OCI-LY1 (cell line): Measurements from ENCODE around the gene IL1RN.

Source experiments
- H2AFZ ChIP-seq: fragments of 200-600 bp; sonication (generic), shearing (Covaris generic); 2 replicates; pipeline ENCODE4 v1.6.0; 2014; ENCODE audit warnings: antibody characterized with exemption, mild to moderate bottlenecking, low read length
- H3F3A ChIP-seq: fragments of 200-600 bp; sonication (generic), shearing (Covaris generic); 2 replicates; pipeline ENCODE4 v1.6.0; 2014; ENCODE audit warnings: mild to moderate bottlenecking, antibody characterized with exemption, low read length, moderate library complexity; ENCODE audit not compliant: insufficient read depth
- H3K27ac ChIP-seq: fragments of 200-600 bp; sonication (generic); 2 replicates; pipeline ENCODE4 v1.5.1; 2014; ENCODE audit warnings: low read length, mixed run types, mild to moderate bottlenecking, low read depth; ENCODE audit not compliant: poor library complexity, severe bottlenecking
- H3K27me3 ChIP-seq: fragments of 200-600 bp; sonication (generic); 2 replicates; pipeline ENCODE4 v1.6.0; 2014; ENCODE audit warnings: antibody characterized with exemption, mild to moderate bottlenecking, low read length, moderate library complexity; ENCODE audit not compliant: insufficient read depth
- H3K36me3 ChIP-seq: fragments of 200-600 bp; sonication (generic); 2 replicates; pipeline ENCODE4 v1.6.1; 2014; ENCODE audit warnings: mild to moderate bottlenecking, antibody characterized with exemption, low read length, moderate library complexity, mixed read lengths; ENCODE audit not compliant: insufficient read depth
- H3K4me1 ChIP-seq: fragments of 200-600 bp; sonication (generic); 2 replicates; pipeline ENCODE4 v1.5.1; 2014; ENCODE audit warnings: mild to moderate bottlenecking, low read length, moderate library complexity; ENCODE audit not compliant: insufficient read depth, severe bottlenecking
- H3K4me2 ChIP-seq: fragments of 200-600 bp; sonication (generic), shearing (Covaris generic); 2 replicates; pipeline ENCODE4 v1.6.1; 2014; ENCODE audit warnings: low read length
- H3K4me3 ChIP-seq: fragments of 200-600 bp; sonication (generic); 2 replicates; pipeline ENCODE4 v1.5.1; 2014; ENCODE audit warnings: low read length, low read depth, mild to moderate bottlenecking, mixed read lengths; ENCODE audit not compliant: poor library complexity, severe bottlenecking
- H3K79me2 ChIP-seq: fragments of 200-600 bp; shearing (Covaris generic); 2 replicates; pipeline ENCODE4 v1.6.1; 2016; ENCODE audit warnings: mixed run types, low read length, mixed read lengths; ENCODE audit not compliant: insufficient read depth
- H3K9ac ChIP-seq: fragments of 200-600 bp; sonication (generic), shearing (Covaris generic); 2 replicates; pipeline ENCODE4 v1.6.1; 2014; ENCODE audit warnings: mild to moderate bottlenecking, low read length, mixed read lengths
- H3K9me2 ChIP-seq: fragments of 200-600 bp; sonication (generic), shearing (Covaris generic); 2 replicates; pipeline ENCODE4 v1.6.1; 2014; ENCODE audit warnings: low read depth, mild to moderate bottlenecking, low read length, mixed read lengths
- H3K9me3 ChIP-seq: fragments of 200-600 bp; shearing (Covaris generic); 2 replicates; pipeline ENCODE4 v1.6.1; 2014; ENCODE audit warnings: low read length, mixed read lengths
- H4K20me1 ChIP-seq: fragments of 200-600 bp; sonication (generic), shearing (Covaris generic); 2 replicates; pipeline ENCODE4 v1.6.0; 2016; ENCODE audit warnings: mild to moderate bottlenecking, low read length; ENCODE audit not compliant: insufficient read depth
- CTCF ChIP-seq: fragments of 200-600 bp; sonication (generic), shearing (Covaris generic); IDR thresholded peaks from 2 replicates; pipeline ENCODE4 v1.5.1; 2017; ENCODE audit warnings: mild to moderate bottlenecking, antibody characterized with exemption, low read length, moderate library complexity, mixed read lengths
- EZH2 ChIP-seq: fragments of 200-600 bp; sonication (generic), shearing (Covaris generic); IDR thresholded peaks from 2 replicates; pipeline ENCODE4 v1.8.0; 2017; ENCODE audit warnings: borderline replicate concordance, mixed run types, mild to moderate bottlenecking, antibody characterized with exemption, low read length, moderate library complexity, mixed read lengths

IL1RN gene

GRCh38 chr2:113112871-113113270 is 14.5 kb upstream of the IL1RN start:
- Histone ChIP-seq H3K4me2 (no peak overlapping the region), H3F3A (no peaks in the 10 kb centered on the region), H3K4me1 (peaks cover 7% of the 10 kb centered on the region), H3K27me3 (no peaks in the 10 kb centered on the region), H4K20me1 (no peaks in the 10 kb centered on the region), H3K36me3 (no peaks in the 10 kb centered on the region), H3K79me2 (no peaks in the 10 kb centered on the region), H3K9me3 (no peaks in the 10 kb centered on the region), H3K4me3 (no peak overlapping the region), H2AFZ (no peak overlapping the region), H3K9ac (no peak overlapping the region), H3K9me2 (no peaks in the 10 kb centered on the region), H3K27ac (no peak overlapping the region)
- TF ChIP-seq EZH2 (no peak), CTCF (no peak)

- no peak for TF ChIP-seq CTCF
- TF ChIP-seq EZH2, result no peak
- Histone ChIP-seq H3K4me1 (peaks cover 7% of the 10 kb centered on the region), H3K79me2 (no peaks in the 10 kb centered on the region), H3F3A (no peaks in the 10 kb centered on the region), H4K20me1 (no peaks in the 10 kb centered on the region), H3K27ac (no peak overlapping the region), H3K9ac (no peak overlapping the region), H3K9me2 (no peaks in the 10 kb centered on the region), H3K9me3 (no peaks in the 10 kb centered on the region), H2AFZ (no peak overlapping the region), H3K27me3 (no peaks in the 10 kb centered on the region), H3K4me2 (no peak overlapping the region), H3K36me3 (no peaks in the 10 kb centered on the region), H3K4me3 (no peak overlapping the region)
These were observed 13.6 kb upstream of the IL1RN start for GRCh38 chr2:113113807-113114206.

GRCh38 chr2:113114224-113114945 is 13.0 kb upstream of the IL1RN start:
- H3F3A ChIP-seq, result no peaks in the 10 kb centered on the region
- H3K9me2 ChIP-seq, result no peaks in the 10 kb centered on the region
- no peak overlapping the region for H3K4me3 ChIP-seq
- H3K9me3 ChIP-seq, result no peaks in the 10 kb centered on the region
- no peaks in the 10 kb centered on the region for H4K20me1 ChIP-seq
- no peaks in the 10 kb centered on the region for H3K36me3 ChIP-seq
- no peak overlapping the region for H3K9ac ChIP-seq
- H3K27me3 ChIP-seq, result no peaks in the 10 kb centered on the region
- no peak overlapping the region for H2AFZ ChIP-seq
- peaks cover 7% of the 10 kb centered on the region for H3K4me1 ChIP-seq
- H3K27ac ChIP-seq, result no peak overlapping the region
- no peak overlapping the region for H3K4me2 ChIP-seq
- H3K79me2 ChIP-seq, result no peaks in the 10 kb centered on the region
- no peak for TF ChIP-seq EZH2
- TF ChIP-seq CTCF, result no peak
